ENCODE measurements around the gene TNIK.

DNA sequence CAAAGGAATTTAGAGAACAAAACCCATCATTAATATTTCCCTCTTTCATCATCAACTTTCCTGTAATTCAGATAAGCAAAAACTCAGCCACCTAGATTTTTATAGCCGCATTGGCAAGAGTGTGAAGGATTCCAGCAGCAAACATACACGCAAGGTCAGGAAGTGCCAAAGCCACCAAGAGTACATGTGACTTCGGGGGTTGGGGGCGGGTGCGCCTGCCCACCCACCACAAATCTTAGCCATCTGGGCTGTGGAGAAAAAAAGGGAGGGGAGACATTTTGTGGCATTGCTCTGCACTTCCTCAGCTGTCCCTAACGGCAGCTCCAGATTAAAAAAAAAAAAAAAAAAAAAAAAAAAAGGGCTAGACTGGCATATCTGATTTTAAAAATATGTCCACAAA is 148.4 kb downstream of the TNIK start:
- no peak for TF ChIP-seq CTCF (IDR thresholded peaks at IDR 0.05)
- no peak for TF ChIP-seq POLR2AphosphoS5 (IDR thresholded peaks at IDR 0.05)
- no peak for TF ChIP-seq POLR2A (IDR thresholded peaks at IDR 0.05)
- no peak for TF ChIP-seq EP300 (IDR thresholded peaks at IDR 0.05)

Measured in gastroesophageal sphincter (tissue), 3 donors.